ENCODE data around the gene PPBP.

DNA sequence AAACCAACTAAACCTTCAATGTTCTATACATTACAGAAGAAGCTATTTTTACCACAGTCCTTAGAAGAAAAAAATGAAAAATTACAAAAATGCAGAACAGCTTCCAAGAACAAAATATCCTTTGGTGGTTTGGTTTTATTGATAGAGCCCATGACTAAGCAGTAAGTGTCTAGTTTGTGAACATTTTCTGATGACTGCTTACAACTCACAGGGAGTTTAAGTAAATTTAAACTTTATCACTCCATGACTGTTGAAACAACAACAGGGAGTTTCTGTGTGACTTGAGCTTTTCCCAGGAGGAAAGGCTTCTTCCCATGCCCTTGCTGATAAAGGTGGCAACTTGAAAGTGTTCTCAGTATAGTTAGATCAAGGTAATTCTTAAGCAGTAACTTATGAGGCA, 9.1 kb downstream of the PPBP start:
- no peak for TF ChIP-seq CTCF (IDR thresholded peaks at IDR 0.05)
- no peak for TF ChIP-seq POLR2AphosphoS5 (IDR thresholded peaks at IDR 0.05)
- TF ChIP-seq POLR2A (IDR thresholded peaks at IDR 0.05; ENCODE audit: low read depth): no peak
